Suprapubic skin (tissue), 4 donors: ENCODE data around the gene PDE11A. TPM values are rescaled to one million over a fixed set of nuclear protein-coding genes. Genes with fewer than 3 reads are reported as not detected.

ENCODE experiments used
- DNase-seq, 2 donors: peaks; one replicate each; pipeline ENCODE4 v3.0.0-alpha.2; 2019; ENCODE audit warnings: low spot score in 2 of 2
- H3K27ac ChIP-seq: fragments of 200-600 bp; sonication (generic); one replicate; pipeline ENCODE4 v1.5.1; 2019
- H3K27me3 ChIP-seq: fragments of 200-600 bp; sonication (generic); one replicate; pipeline ENCODE4 v1.5.1; 2019
- H3K36me3 ChIP-seq: fragments of 200-600 bp; sonication (generic); one replicate; pipeline ENCODE4 v1.5.1; 2019
- H3K4me1 ChIP-seq: fragments of 200-600 bp; sonication (generic); one replicate; pipeline ENCODE4 v1.5.1; 2019
- H3K4me3 ChIP-seq: fragments of 200-600 bp; sonication (generic); one replicate; pipeline ENCODE4 v1.5.1; 2019; ENCODE audit warnings: mild to moderate bottlenecking
- H3K9me3 ChIP-seq: fragments of 200-600 bp; sonication (generic); one replicate; pipeline ENCODE4 v1.5.1; 2019
- EP300 ChIP-seq: sonication (generic); formaldehyde crosslinking; IDR thresholded peaks from one replicate; pipeline ENCODE4 v1.6.1; 2017; ENCODE audit warnings: antibody characterized with exemption
- POLR2A ChIP-seq, 2 donors: fragments of 450-650 bp; IDR thresholded peaks; one replicate each; pipeline ENCODE4 v1.6.1; 2017; ENCODE audit warnings: antibody characterized with exemption in 2 of 2, mild to moderate bottlenecking in 2 of 2, moderate library complexity in 2 of 2
- POLR2AphosphoS5 ChIP-seq, 3 donors: sonication (generic); formaldehyde crosslinking; IDR thresholded peaks; one replicate each; pipeline ENCODE4 v1.6.1; 2017; ENCODE audit warnings: antibody characterized with exemption in 3 of 3
- WGBS: methylation state at CpG from one replicate; pipeline ENCODE4 v1.1.5; 2018; 5-methylcytosine and 5-hydroxymethylcytosine counted together
- total RNA-seq, 4 donors: library from RNA; depleted of rRNA; stranded (reverse); fragments of >200 nt; gene quantifications; one replicate each; pipeline ENCODE4 v1.1.0, GENCODE V29; 2016
- TF ChIP-seq, protein P1 (sequence below), 2 donors: fragments of 200-600 bp in 1 of 2; fragments of 450-650 bp in 1 of 2; sonication (generic) in 1 of 2; IDR thresholded peaks; one replicate each; pipeline ENCODE4 v1.5.1; 2016 to 2019; ENCODE audit warnings: antibody characterized with exemption in 2 of 2, mild to moderate bottlenecking in 1 of 2, moderate library complexity in 1 of 2

PDE11A gene
- total RNA-seq, 4 donors from 2014 or later = 0.08 to 1.0 (median 0.36) TPM

DNA sequence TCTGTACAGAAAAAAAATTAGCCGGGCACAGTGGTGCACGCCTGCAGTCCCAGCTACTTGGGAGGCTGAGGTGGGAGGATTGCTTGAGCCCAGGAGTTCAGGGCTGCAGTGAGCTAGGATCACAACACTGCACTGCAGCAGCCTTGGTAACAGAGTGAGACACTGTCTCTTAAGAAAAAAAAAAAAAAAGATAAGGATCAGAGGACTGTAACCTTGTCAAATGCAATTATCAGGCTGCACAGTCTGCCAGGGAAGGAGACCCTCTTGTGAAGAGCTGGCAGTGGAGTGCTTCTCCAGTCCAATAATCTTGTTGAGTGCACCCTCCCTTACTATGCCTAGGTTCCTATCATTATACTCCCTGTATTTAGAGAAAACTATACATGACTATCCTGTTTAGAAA, 330.7 kb downstream of the PDE11A start:
- Histone ChIP-seq H3K9me3 (no peaks in the 10 kb centered on the region), H3K36me3 (no peaks in the 10 kb centered on the region), H3K4me1 (peaks cover 7% of the 10 kb centered on the region), H3K27ac (no peak overlapping the region), H3K4me3 (no peak overlapping the region), H3K27me3 (no peaks in the 10 kb centered on the region)
- no peak for TF ChIP-seq POLR2AphosphoS5 (IDR thresholded peaks at IDR 0.05)
- TF ChIP-seq EP300 = no peak
- TF ChIP-seq, protein P1, sequence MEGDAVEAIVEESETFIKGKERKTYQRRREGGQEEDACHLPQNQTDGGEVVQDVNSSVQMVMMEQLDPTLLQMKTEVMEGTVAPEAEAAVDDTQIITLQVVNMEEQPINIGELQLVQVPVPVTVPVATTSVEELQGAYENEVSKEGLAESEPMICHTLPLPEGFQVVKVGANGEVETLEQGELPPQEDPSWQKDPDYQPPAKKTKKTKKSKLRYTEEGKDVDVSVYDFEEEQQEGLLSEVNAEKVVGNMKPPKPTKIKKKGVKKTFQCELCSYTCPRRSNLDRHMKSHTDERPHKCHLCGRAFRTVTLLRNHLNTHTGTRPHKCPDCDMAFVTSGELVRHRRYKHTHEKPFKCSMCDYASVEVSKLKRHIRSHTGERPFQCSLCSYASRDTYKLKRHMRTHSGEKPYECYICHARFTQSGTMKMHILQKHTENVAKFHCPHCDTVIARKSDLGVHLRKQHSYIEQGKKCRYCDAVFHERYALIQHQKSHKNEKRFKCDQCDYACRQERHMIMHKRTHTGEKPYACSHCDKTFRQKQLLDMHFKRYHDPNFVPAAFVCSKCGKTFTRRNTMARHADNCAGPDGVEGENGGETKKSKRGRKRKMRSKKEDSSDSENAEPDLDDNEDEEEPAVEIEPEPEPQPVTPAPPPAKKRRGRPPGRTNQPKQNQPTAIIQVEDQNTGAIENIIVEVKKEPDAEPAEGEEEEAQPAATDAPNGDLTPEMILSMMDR (IDR thresholded peaks at IDR 0.05) = no peak
- TF ChIP-seq POLR2A (IDR thresholded peaks at IDR 0.05) = no peak
- WGBS = 52% methylated on average over 2 of the region's 2 CpGs
- no peak for DNase-seq

DNA sequence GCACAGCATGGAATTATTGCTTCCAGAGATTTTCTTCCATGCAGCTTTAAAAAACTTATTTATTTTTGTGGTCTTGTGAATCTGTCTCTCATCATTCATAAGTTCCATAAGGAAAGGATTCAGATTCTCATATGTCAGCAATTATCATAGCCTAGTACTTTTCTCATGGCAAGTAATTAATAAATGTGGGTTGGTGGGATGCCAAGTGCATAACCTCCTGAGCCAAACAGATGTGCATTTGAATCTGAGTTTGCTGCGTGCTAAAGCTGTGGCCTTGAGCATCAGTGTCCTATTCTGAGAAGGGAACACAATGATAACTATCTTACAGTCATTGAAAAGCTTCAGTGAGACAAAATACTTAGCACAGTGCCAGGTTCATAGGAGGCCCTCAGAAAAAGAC, 331.9 kb downstream of the PDE11A start:
- 21% methylated on average over 1 of the region's 1 CpG for WGBS
- no peak overlapping the region for H3K4me3 ChIP-seq
- H3K27ac ChIP-seq = no peak overlapping the region
- peaks cover 7% of the 10 kb centered on the region for H3K4me1 ChIP-seq
- H3K27me3 ChIP-seq = no peaks in the 10 kb centered on the region
- no peak for TF ChIP-seq POLR2A (IDR thresholded peaks at IDR 0.05)
- TF ChIP-seq, protein P1 (IDR thresholded peaks at IDR 0.05) = no peak
- no peak for TF ChIP-seq POLR2AphosphoS5 (IDR thresholded peaks at IDR 0.05)
- no peak for TF ChIP-seq EP300
- DNase-seq = no peak
- no peaks in the 10 kb centered on the region for H3K9me3 ChIP-seq
- H3K36me3 ChIP-seq = no peaks in the 10 kb centered on the region

DNA sequence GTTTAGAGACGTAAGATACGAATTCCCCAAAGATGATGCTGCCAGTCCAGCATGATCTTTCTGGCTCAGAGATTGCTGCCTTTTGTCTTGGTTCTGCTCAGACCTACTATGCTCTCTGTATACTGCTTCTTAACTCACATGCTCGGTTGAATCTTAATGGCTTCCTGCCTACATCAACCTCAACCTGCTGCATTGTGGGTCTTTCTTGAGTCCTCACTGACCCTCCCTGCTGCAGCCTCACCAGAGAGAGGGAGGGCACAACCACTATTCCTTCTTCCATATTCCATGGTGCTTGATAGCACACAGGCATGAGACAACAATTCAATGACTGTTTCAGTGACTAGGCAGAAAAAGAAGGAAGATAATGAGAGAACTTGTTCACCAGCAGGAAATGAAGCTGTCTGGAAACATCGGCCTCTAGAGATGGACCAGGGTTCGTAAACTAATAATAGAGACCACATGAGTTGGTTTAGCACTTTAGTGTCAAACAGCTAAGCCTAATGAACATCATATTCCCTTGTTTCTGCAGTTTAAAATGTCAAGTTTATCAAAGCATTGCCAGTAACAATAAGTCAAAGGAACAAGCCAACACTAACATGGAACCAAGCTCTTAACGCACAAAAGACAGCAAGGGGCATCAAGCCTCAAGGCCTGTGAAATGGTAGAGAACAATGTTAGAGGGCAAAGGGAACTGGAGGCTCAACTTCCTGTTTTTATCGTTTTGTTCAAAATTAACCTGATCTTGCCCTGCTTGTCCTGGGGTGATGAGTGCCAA, 333.9 kb downstream of the PDE11A start:
- Histone ChIP-seq H3K4me1 (peaks cover 7% of the 10 kb centered on the region), H3K27ac (no peak overlapping the region), H3K4me3 (no peak overlapping the region), H3K36me3 (no peaks in the 10 kb centered on the region), H3K9me3 (no peaks in the 10 kb centered on the region), H3K27me3 (no peaks in the 10 kb centered on the region)
- 62% methylated on average over 7 of the region's 7 CpGs for WGBS
- DNase-seq = no peak
- TF ChIP-seq, protein P1 (IDR thresholded peaks at IDR 0.05) = no peak
- no peak for TF ChIP-seq POLR2A (IDR thresholded peaks at IDR 0.05)
- TF ChIP-seq POLR2AphosphoS5 (IDR thresholded peaks at IDR 0.05) = no peak
- TF ChIP-seq EP300 = no peak

DNA sequence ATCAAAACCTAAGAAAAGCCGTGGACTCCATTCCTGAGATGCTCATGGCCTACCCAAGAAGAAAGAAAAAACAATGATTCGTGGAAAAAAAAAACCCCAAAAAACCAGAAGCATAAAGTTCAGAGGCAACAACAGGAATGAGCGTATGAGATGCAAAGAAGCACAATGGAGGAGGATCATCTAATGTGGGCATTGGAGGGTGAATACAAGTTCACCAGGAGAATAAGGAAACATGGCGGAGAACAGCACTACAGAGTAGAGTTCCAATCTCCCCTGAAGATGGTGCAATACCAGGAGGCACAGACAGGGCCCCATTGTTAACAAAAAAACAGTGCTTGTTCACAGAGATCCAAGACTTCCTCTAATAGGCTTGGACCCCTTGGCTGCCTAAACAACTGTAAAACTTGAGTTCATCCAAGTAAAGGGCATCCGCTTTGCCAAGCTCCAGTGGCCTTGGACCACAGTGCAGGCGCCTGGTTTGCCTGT, 337.2 kb downstream of the PDE11A start:
- TF ChIP-seq POLR2A (IDR thresholded peaks at IDR 0.05) = no peak
- no peak for TF ChIP-seq EP300
- no peak for TF ChIP-seq POLR2AphosphoS5 (IDR thresholded peaks at IDR 0.05)
- TF ChIP-seq, protein P1 (IDR thresholded peaks at IDR 0.05) = no peak
- Histone ChIP-seq H3K27ac (no peak overlapping the region), H3K4me3 (no peak overlapping the region), H3K9me3 (no peaks in the 10 kb centered on the region), H3K27me3 (peaks cover 6% of the 10 kb centered on the region), H3K36me3 (no peaks in the 10 kb centered on the region), H3K4me1 (peaks cover 7% of the 10 kb centered on the region)
- WGBS = 92% methylated on average over 6 of the region's 6 CpGs
- no peak for DNase-seq

DNA sequence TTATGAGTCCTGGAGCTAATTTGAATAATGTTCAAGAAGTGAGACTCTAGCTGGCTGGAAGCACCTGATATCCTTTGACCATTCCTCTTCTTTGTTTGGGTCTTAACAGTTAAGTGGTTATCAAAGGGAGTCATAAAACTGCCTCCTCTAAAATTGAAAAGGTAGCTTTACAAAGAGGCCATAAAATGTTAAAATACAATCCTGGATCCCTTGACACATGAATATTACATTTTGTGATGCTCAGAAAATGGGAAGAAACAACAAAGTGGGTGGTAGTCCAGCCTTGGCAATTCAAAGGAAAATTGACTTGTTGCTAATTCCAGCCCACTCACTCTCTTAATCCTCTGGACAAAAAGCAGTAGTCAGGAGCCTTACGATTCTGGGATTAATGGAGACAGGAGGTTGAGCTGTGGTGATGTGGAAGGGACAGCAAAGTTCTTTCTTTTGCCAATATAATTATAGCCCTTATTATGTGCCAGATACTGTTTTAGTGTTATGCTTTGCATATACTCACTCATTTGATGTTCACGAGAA, 339.2 kb downstream of the PDE11A start:
- Histone ChIP-seq H3K9me3 (no peaks in the 10 kb centered on the region), H3K27me3 (peaks cover 6% of the 10 kb centered on the region), H3K4me1 (peaks cover under 1% of the 10 kb centered on the region), H3K27ac (no peak overlapping the region), H3K4me3 (no peak overlapping the region), H3K36me3 (no peaks in the 10 kb centered on the region)
- no peak for DNase-seq
- WGBS = 88% methylated on average over 2 of the region's 2 CpGs
- TF ChIP-seq POLR2AphosphoS5 (IDR thresholded peaks at IDR 0.05) (no peak), EP300 (no peak), POLR2A (IDR thresholded peaks at IDR 0.05) (no peak)
- TF ChIP-seq, protein P1 (IDR thresholded peaks at IDR 0.05) = no peak
